ENCODE data around the gene PTPN20.
"Not testable (repeated sequence)": the region's sequence is repeated elsewhere in the genome, so short reads cannot be mapped to it uniquely, and the experiment has no call there.

GRCh38 chr10:46871583-46871982, 39.6 kb upstream of the PTPN20 start:
- TF ChIP-seq EP300 (IDR thresholded peaks at IDR 0.05; ENCODE audit: borderline replicate concordance in 1 of 2, low read depth in 2 of 2, low read length in 2 of 2); SP1 (IDR thresholded peaks at IDR 0.05; ENCODE audit: low read depth, low read length); MAX (IDR thresholded peaks at IDR 0.05); GABPA (IDR thresholded peaks at IDR 0.05; ENCODE audit: borderline replicate concordance, insufficient read depth, low read length); CTCF (IDR thresholded peaks at IDR 0.05; ENCODE audit: control extremely low read depth in 1 of 3, insufficient read depth in 1 of 3, low read depth in 1 of 3, low read length in 3 of 3); EZH2 (IDR thresholded peaks at IDR 0.05; ENCODE audit: low read depth, low read length, severe bottlenecking); RFX5 (IDR thresholded peaks at IDR 0.05; ENCODE audit: borderline replicate concordance, low read depth, low read length); NRF1 (IDR thresholded peaks at IDR 0.05; ENCODE audit: low read depth, low read length): not testable (repeated sequence)
- TF ChIP-seq, protein P1, sequence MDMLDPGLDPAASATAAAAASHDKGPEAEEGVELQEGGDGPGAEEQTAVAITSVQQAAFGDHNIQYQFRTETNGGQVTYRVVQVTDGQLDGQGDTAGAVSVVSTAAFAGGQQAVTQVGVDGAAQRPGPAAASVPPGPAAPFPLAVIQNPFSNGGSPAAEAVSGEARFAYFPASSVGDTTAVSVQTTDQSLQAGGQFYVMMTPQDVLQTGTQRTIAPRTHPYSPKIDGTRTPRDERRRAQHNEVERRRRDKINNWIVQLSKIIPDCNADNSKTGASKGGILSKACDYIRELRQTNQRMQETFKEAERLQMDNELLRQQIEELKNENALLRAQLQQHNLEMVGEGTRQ (IDR thresholded peaks at IDR 0.05; ENCODE audit: low read length) = not testable (repeated sequence)
